Endothelial cell of umbilical vein (primary cell): ENCODE results near the gene NR1I3. TPM values are rescaled to one million over a fixed set of nuclear protein-coding genes. Genes with fewer than 3 reads are reported as not detected.

Source experiments
- BruUV-seq: library from RNA; stranded (reverse); fragments of 400-500 nt; replicated peaks from 2 replicates; lab custom pipeline; 2021; lab: Mats Ljungman, UMichigan
- CTCF ChIA-PET: fragments of 300-600, 350-600 bp; sonication (Branson Sonifier 250); formaldehyde crosslinking; loops from one replicate; lab custom pipeline; 2021; ENCODE audit warnings: antibody characterized with exemption, inconsistent platforms; lab: Charles Lee
- POLR2A ChIA-PET: fragments of 300-600, 350-600 bp; sonication (Branson Sonifier 250); formaldehyde crosslinking; loops from one replicate; lab custom pipeline; 2021; ENCODE audit warnings: antibody characterized with exemption, inconsistent platforms; lab: Charles Lee
- DNase-seq: peaks from one replicate; pipeline ENCODE4 v3.0.0-alpha.2; 2011; ENCODE audit warnings: low read depth, low spot score
- FAIRE-seq: peaks from 2 replicates; lab custom pipeline; 2011; peaks lifted over from hg19 to GRCh38; lab: Jason Lieb, UNC
- H2AFZ ChIP-seq: 2 replicates; pipeline ENCODE4 v1.6.0; 2012; ENCODE audit warnings: low read depth, low read length, control low read depth, inconsistent platforms
- H3K27ac ChIP-seq: 2 replicates; pipeline ENCODE4 v1.5.1; 2011; ENCODE audit warnings: low read depth, mild to moderate bottlenecking, control low read depth, low read length, moderate library complexity; ENCODE audit not compliant: insufficient read depth
- H3K27me3 ChIP-seq, 2 experiments: 2 replicates each; pipeline versions ENCODE4 v1.6.0 to v1.6.1; 2011; ENCODE audit warnings: low read length in 2 of 2, mixed read lengths in 1 of 2; ENCODE audit not compliant: control insufficient read depth in 2 of 2, insufficient read depth in 2 of 2
- H3K36me3 ChIP-seq, 2 experiments: 2 replicates in 1 of 2; 3 replicates in 1 of 2; pipeline ENCODE4 v1.5.1; 2011; ENCODE audit warnings: low read length in 2 of 2, mild to moderate bottlenecking in 1 of 2, moderate library complexity in 1 of 2; ENCODE audit not compliant: control insufficient read depth in 2 of 2, insufficient read depth in 2 of 2; ENCODE audit errors: extremely low read depth in 1 of 2
- H3K4me1 ChIP-seq: 3 replicates; pipeline ENCODE4 v1.5.1; 2011; ENCODE audit warnings: mild to moderate bottlenecking, low read length; ENCODE audit not compliant: control insufficient read depth, insufficient read depth; ENCODE audit errors: extremely low read depth
- H3K4me2 ChIP-seq: 2 replicates; pipeline ENCODE4 v1.6.1; 2011; ENCODE audit warnings: low read length, control low read depth, mixed read lengths; ENCODE audit not compliant: insufficient read depth
- H3K4me3 ChIP-seq, 3 experiments: fragments of 200-600 bp in 1 of 3; sonication (generic), shearing (Covaris generic) in 1 of 3; replicated peaks in 1 of 3; 2 replicates each; pipeline ENCODE4 v1.5.1; 2011 to 2016; ENCODE audit warnings: control low read depth in 3 of 3, low read length in 3 of 3, mild to moderate bottlenecking in 2 of 3, inconsistent platforms in 1 of 3, low read depth in 1 of 3, moderate library complexity in 1 of 3; ENCODE audit not compliant: insufficient read depth in 1 of 3
- H3K79me2 ChIP-seq: 2 replicates; pipeline ENCODE4 v1.6.0; 2012; ENCODE audit warnings: low read length, inconsistent platforms; ENCODE audit not compliant: control insufficient read depth, insufficient read depth
- H3K9ac ChIP-seq: replicated peaks from 2 replicates; pipeline ENCODE3; 2011; ENCODE audit warnings: low read length, control low read depth; ENCODE audit not compliant: insufficient read depth; ENCODE audit errors: extremely low read depth
- H3K9me1 ChIP-seq: replicated peaks from 3 replicates; pipeline ENCODE4 v1.6.0; 2011; ENCODE audit warnings: mild to moderate bottlenecking, low read length; ENCODE audit not compliant: control insufficient read depth, insufficient read depth; ENCODE audit errors: extremely low read depth
- H3K9me3 ChIP-seq: replicated peaks from 2 replicates; pipeline ENCODE4 v1.5.1; 2012; ENCODE audit warnings: low read length, inconsistent platforms; ENCODE audit not compliant: control insufficient read depth, insufficient read depth
- H4K20me1 ChIP-seq: replicated peaks from 2 replicates; pipeline ENCODE3; 2011; ENCODE audit warnings: mild to moderate bottlenecking, low read length; ENCODE audit not compliant: control insufficient read depth, insufficient read depth; ENCODE audit errors: extremely low read depth
- CTCF ChIP-seq, 2 donors: IDR thresholded peaks; 1 replicate in 1 of 2; 2 replicates in 1 of 2; pipeline ENCODE4 v1.5.1; 2011; ENCODE audit warnings: low read length in 2 of 2, mild to moderate bottlenecking in 2 of 2, moderate library complexity in 2 of 2, control low read depth in 1 of 2, inconsistent platforms in 1 of 2, low read depth in 1 of 2; ENCODE audit not compliant: insufficient read depth in 1 of 2; ENCODE audit errors: extremely low read depth in 1 of 2
- EZH2 ChIP-seq: IDR thresholded peaks from 2 replicates; pipeline ENCODE4 v1.6.1; 2012; ENCODE audit warnings: borderline replicate concordance, low read depth, mild to moderate bottlenecking, moderate library complexity, low read length, inconsistent platforms; ENCODE audit not compliant: severe bottlenecking
- FOS ChIP-seq: IDR thresholded peaks from 2 replicates; pipeline ENCODE4 v1.6.1; 2011; ENCODE audit warnings: mild to moderate bottlenecking, low read length, moderate library complexity, borderline replicate concordance; ENCODE audit not compliant: insufficient read depth
- GATA2 ChIP-seq: IDR thresholded peaks from 2 replicates; pipeline ENCODE4 v1.7.0; 2011; ENCODE audit warnings: low read depth, mild to moderate bottlenecking, moderate library complexity, mixed read lengths, low read length; ENCODE audit not compliant: insufficient read length, insufficient read depth
- JUN ChIP-seq: IDR thresholded peaks from 2 replicates; pipeline ENCODE4 v1.6.1; 2011; ENCODE audit warnings: borderline replicate concordance, low read depth; ENCODE audit not compliant: insufficient read length, insufficient read depth
- MAX ChIP-seq: IDR thresholded peaks from 2 replicates; pipeline ENCODE4 v1.6.1; 2011; ENCODE audit not compliant: insufficient read depth, insufficient read length
- MYC ChIP-seq: IDR thresholded peaks from one replicate; pipeline ENCODE4 v1.6.1; 2011; ENCODE audit warnings: mild to moderate bottlenecking, low read depth, low read length
- POLR2A ChIP-seq: IDR thresholded peaks from 2 replicates; pipeline ENCODE4 v1.6.1; 2012; ENCODE audit warnings: low read depth, mild to moderate bottlenecking, control low read depth, low read length
- POLR2AphosphoS5 ChIP-seq: IDR thresholded peaks from 2 replicates; pipeline ENCODE4 v1.6.1; 2012; ENCODE audit warnings: low read depth, mild to moderate bottlenecking, control low read depth, low read length, moderate library complexity; ENCODE audit not compliant: insufficient read depth
- dilution Hi-C: fragments of 300-500 bp; cut with MboI; formaldehyde crosslinking; loops from one replicate; pipeline ENCODE4 v1.15.0; 2019; ENCODE audit warnings: low sequenced_read_pairs; ENCODE audit not compliant: extremely low pct_ligation_motif_present
- intact Hi-C: fragments of 100-400 bp; cut with micrococcal nuclease; formaldehyde crosslinking; loops from one replicate; pipeline ENCODE4 v1.10.0; 2022
- polyA plus RNA-seq, 4 experiments: library from polyadenylated mRNA; depleted of rRNA in 3 of 4; stranded (reverse) in 3 of 4; unstranded in 1 of 4; fragments of >200 nt; gene quantifications; 2 replicates each; pipeline versions ENCODE4 v1.2.1 to v1.2.3, GENCODE V29; 2011 to 2012; ENCODE audit warnings: missing spikeins in 1 of 4
- total RNA-seq: library from RNA; stranded (reverse); gene quantifications from 2 replicates; pipeline ENCODE4 v1.2.3, GENCODE V29; 2021

Gene NR1I3
- total and polyA plus RNA-seq, 2 donors (not counting 3 experiments of a cell fraction or from before 2014, with no cell fraction given), result not detected

GRCh38 chr1:161273402-161273801 lies 35.4 kb upstream of the NR1I3 start:
- Histone ChIP-seq H3K27ac (no peak overlapping the region), H3K36me3 (no peaks in the 10 kb centered on the region), H3K27me3 (peaks cover 8 to 17% of the 10 kb centered on the region in 2 experiments), H3K79me2 (no peaks in the 10 kb centered on the region), H3K9me1 (no peaks in the 10 kb centered on the region), H3K4me3 (no peak overlapping the region), H3K9me3 (no peaks in the 10 kb centered on the region), H2AFZ (no peak overlapping the region), H3K4me2 (no peak overlapping the region), H3K4me1 (no peaks in the 10 kb centered on the region), H3K9ac (no peak overlapping the region), H4K20me1 (no peaks in the 10 kb centered on the region)
- TF ChIP-seq EZH2 (no peak), JUN (no peak), MAX (no peak), FOS (no peak)
- intact Hi-C loops (no loop called here), dilution Hi-C loops (no loop called here)
- FAIRE-seq, result no peak
- no TSS peak for BruUV-seq
- ChIA-PET POLR2A (no interaction called here), CTCF (interaction anchor here (1.1 to 2.1 kb wide), 4 partner anchors 18 to 109 kb away, joined by 3 to 6 read pairs (median 3); no protein-coding TSS in a partner anchor)
- DNase-seq, result no peak

GRCh38 chr1:161267321-161267720 lies 29.3 kb upstream of the NR1I3 start:
- Histone ChIP-seq H3K4me3 (no peak overlapping the region), H3K79me2 (no peaks in the 10 kb centered on the region), H4K20me1 (no peaks in the 10 kb centered on the region), H3K4me1 (no peaks in the 10 kb centered on the region), H3K27me3 (peaks cover 5 to 14% of the 10 kb centered on the region in 2 experiments), H3K36me3 (no peaks in the 10 kb centered on the region), H2AFZ (no peak overlapping the region), H3K9me1 (no peaks in the 10 kb centered on the region), H3K4me2 (no peak overlapping the region), H3K9ac (no peak overlapping the region), H3K9me3 (no peaks in the 10 kb centered on the region), H3K27ac (no peak overlapping the region)
- ChIA-PET CTCF (interaction anchor here (2.4 kb wide), 1 partner anchor 24 kb away, joined by 7 read pairs; no protein-coding TSS in a partner anchor), POLR2A (no interaction called here)
- TF ChIP-seq FOS (no peak), MYC (no peak), MAX (no peak), POLR2AphosphoS5 (no peak), POLR2A (no peak), EZH2 (no peak), JUN (no peak), CTCF (IDR thresholded peaks at IDR 0.05; ENCODE audit: extremely low read depth in 1 of 2, insufficient read depth in 1 of 2, low read depth in 1 of 2, low read length in 2 of 2) (no peak), GATA2 (no peak)
- intact Hi-C loops (no loop called here), dilution Hi-C loops (no loop called here)
- BruUV-seq, result no TSS peak
- FAIRE-seq (no peak), DNase-seq (no peak)
